Upper lobe of left lung (tissue), 6 donors: ENCODE measurements around the gene GLRX2. TPM values are rescaled to one million over a fixed set of nuclear protein-coding genes. Genes with fewer than 3 reads are reported as not detected.
A peak's percentile ranks its signal among the peaks of the same experiment; 100 is the strongest.

Experiments
- ATAC-seq, 2 donors: fragments of 200-7000 bp; cut with Tn5 transposase; one replicate each; pipeline ENCODE4 v1.9.1; 2022; ENCODE audit warnings: mild to moderate bottlenecking in 2 of 2, moderate library complexity in 2 of 2; ENCODE audit not compliant: low FRiP score in 2 of 2
- DNase-seq, 2 donors: peaks; one replicate each; pipeline ENCODE4 v3.0.0-alpha.2; 2019 to 2020
- H3K27ac ChIP-seq, 4 donors: fragments of 200-600 bp; sonication (generic); one replicate each; pipeline ENCODE4 v1.5.1; 2016 to 2019
- H3K27me3 ChIP-seq, 4 donors: fragments of 200-600 bp; sonication (generic); one replicate each; pipeline ENCODE4 v1.5.1; 2017 to 2019
- H3K36me3 ChIP-seq, 4 donors: fragments of 200-600 bp; sonication (generic); one replicate each; pipeline ENCODE4 v1.5.1; 2016 to 2019
- H3K4me1 ChIP-seq, 4 donors: fragments of 200-600 bp; sonication (generic); one replicate each; pipeline ENCODE4 v1.5.1; 2018 to 2019
- H3K4me3 ChIP-seq, 4 donors: fragments of 200-600 bp; sonication (generic); one replicate each; pipeline ENCODE4 v1.5.1; 2017 to 2019; ENCODE audit warnings: mild to moderate bottlenecking in 2 of 4, moderate library complexity in 1 of 4
- H3K9me3 ChIP-seq, 4 donors: fragments of 200-600 bp; sonication (generic); one replicate each; pipeline ENCODE4 v1.5.1; 2018 to 2019
- EP300 ChIP-seq, 4 donors: sonication (generic); formaldehyde crosslinking; IDR thresholded peaks; one replicate each; pipeline ENCODE4 v1.5.1; 2017; ENCODE audit warnings: antibody characterized with exemption in 4 of 4, control low read depth in 2 of 4
- POLR2A ChIP-seq, 4 donors: fragments of 450-650 bp; IDR thresholded peaks; one replicate each; pipeline ENCODE4 v1.5.1; 2016 to 2017; ENCODE audit warnings: antibody characterized with exemption in 4 of 4, mild to moderate bottlenecking in 2 of 4
- POLR2AphosphoS5 ChIP-seq, 2 donors: sonication (generic); formaldehyde crosslinking; IDR thresholded peaks; one replicate each; pipeline ENCODE4 v1.5.1; 2017; ENCODE audit warnings: antibody characterized with exemption in 2 of 2
- WGBS, 2 donors: methylation state at CpG; one replicate each; pipeline ENCODE4 v1.1.5; 2017 to 2018; 5-methylcytosine and 5-hydroxymethylcytosine counted together
- total RNA-seq, 6 donors: library from RNA; depleted of rRNA in 4 of 6; stranded (reverse); fragments of >200 nt in 4 of 6; gene quantifications; one replicate each; pipeline versions ENCODE4 v1.1.0 to v1.2.1, GENCODE V29; 2016 to 2021
- TF ChIP-seq, protein P1 (sequence below), 6 experiments: fragments of 450-650 bp in 4 of 6; fragments of 200-600 bp in 2 of 6; sonication (generic) in 2 of 6; IDR thresholded peaks; one replicate each; pipeline ENCODE4 v1.5.1; 2016 to 2019; ENCODE audit warnings: antibody characterized with exemption in 6 of 6
- donor health status: DM: no; HTN: no; CAD: no; lungs with moderate emphysema.
- donor health status: DM: no; HTN: yes; CAD: no; lungs with severe emphysema.

GLRX2 gene
- total RNA-seq, 6 donors from 2014 or later: 1.4 to 18.6 (median 6.6) TPM

DNA sequence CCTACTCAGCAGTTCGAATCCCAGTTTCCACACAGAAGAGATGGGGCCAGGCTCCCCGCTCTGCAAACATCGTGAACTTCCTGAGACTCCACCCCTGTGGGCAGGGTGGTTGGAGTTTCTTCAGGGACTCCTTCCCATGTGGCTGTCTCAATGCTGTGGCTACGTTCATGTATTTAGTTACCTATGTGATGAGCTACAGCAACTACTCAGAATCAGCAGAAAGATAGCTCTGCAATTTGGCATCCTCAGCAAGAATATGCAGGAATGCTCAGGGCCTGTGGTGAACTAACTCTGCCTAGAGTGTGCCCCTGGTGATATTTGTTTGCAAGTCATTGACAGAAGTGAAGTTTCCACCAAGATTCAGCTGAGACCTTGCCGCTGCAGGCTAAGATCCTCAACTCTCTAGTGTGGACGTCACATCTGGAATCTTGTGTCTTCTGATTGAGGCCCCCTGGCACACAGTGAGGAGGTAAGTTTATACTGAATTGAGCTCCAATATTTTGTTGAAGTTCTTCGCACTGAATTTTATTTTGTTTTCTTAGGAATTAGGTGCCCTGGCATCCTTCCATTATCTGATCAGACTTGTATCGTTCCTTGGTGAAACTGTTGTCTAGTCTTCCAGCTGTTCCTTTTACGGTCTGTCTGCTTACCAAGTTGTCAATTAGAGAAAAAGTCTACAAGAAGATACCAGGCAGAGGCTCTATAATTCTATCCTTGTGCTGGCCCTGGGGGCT is 8.2 kb upstream of the GLRX2 start:
- ATAC-seq: no peak
- WGBS, 2 donors: 88% methylated on average over 9 of the region's 9 CpGs
- no peak overlapping the region for H3K27ac ChIP-seq
- H3K36me3 ChIP-seq: no peaks in the 10 kb centered on the region
- H3K27me3 ChIP-seq: no peaks in the 10 kb centered on the region
- TF ChIP-seq EP300 (IDR thresholded peaks at IDR 0.05) (no peak), POLR2A (IDR thresholded peaks at IDR 0.05) (no peak), POLR2AphosphoS5 (IDR thresholded peaks at IDR 0.05) (no peak)
- TF ChIP-seq, protein P1, sequence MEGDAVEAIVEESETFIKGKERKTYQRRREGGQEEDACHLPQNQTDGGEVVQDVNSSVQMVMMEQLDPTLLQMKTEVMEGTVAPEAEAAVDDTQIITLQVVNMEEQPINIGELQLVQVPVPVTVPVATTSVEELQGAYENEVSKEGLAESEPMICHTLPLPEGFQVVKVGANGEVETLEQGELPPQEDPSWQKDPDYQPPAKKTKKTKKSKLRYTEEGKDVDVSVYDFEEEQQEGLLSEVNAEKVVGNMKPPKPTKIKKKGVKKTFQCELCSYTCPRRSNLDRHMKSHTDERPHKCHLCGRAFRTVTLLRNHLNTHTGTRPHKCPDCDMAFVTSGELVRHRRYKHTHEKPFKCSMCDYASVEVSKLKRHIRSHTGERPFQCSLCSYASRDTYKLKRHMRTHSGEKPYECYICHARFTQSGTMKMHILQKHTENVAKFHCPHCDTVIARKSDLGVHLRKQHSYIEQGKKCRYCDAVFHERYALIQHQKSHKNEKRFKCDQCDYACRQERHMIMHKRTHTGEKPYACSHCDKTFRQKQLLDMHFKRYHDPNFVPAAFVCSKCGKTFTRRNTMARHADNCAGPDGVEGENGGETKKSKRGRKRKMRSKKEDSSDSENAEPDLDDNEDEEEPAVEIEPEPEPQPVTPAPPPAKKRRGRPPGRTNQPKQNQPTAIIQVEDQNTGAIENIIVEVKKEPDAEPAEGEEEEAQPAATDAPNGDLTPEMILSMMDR (IDR thresholded peaks at IDR 0.05): no peak
- H3K9me3 ChIP-seq: no peaks in the 10 kb centered on the region
- H3K4me1 ChIP-seq: peaks cover 0 to 21% (median 12%) of the 10 kb centered on the region in 4 donors
- no peak for DNase-seq
- no peak overlapping the region for H3K4me3 ChIP-seq

- Histone ChIP-seq H3K4me3 (no peak overlapping the region), H3K9me3 (no peaks in the 10 kb centered on the region), H3K36me3 (no peaks in the 10 kb centered on the region), H3K4me1 (peaks cover 0 to 21% (median 12%) of the 10 kb centered on the region in 4 donors), H3K27ac (peak overlapping the region in 3 of 4 donors; percentile 27 to 74 (median 60)), H3K27me3 (no peaks in the 10 kb centered on the region)
- peak; percentile 79 to 85 for ATAC-seq
- no peak for TF ChIP-seq POLR2A (IDR thresholded peaks at IDR 0.05)
- TF ChIP-seq POLR2AphosphoS5 (IDR thresholded peaks at IDR 0.05): peak; percentile 22 to 49
- WGBS, 2 donors: 26 to 41% methylated on average over 6 of the region's 6 CpGs
- DNase-seq: peak in 1 of 2 donors; percentile 89
Observed at GRCh38 chr1:193111641-193112090, 6.5 kb upstream of the GLRX2 start.

DNA sequence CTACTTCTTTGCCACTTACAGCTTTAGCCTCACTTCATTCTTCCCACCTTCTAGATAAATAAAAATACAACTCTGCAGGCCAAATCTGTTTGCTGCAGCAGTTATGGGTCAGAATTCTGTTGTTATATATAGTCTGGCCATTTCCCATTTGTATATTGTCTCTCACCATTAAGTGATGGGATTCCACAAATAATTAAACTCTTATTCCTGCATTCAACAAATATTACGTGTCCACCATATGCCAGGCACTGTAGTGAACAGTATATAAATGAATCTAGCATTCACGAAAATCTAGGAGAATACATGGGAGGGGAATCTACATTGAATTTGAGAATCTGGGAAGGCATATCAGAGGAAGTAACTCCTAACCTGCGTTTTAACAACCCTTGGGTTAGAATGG is 5.7 kb upstream of the GLRX2 start:
- H3K9me3 ChIP-seq: no peaks in the 10 kb centered on the region
- WGBS, 2 donors: 87 to 88% methylated on average over 3 of the region's 3 CpGs
- ATAC-seq (no peak), DNase-seq (no peak)
- TF ChIP-seq POLR2AphosphoS5 (IDR thresholded peaks at IDR 0.05): no peak
- TF ChIP-seq, protein P1 (IDR thresholded peaks at IDR 0.05): no peak
- TF ChIP-seq EP300 (IDR thresholded peaks at IDR 0.05): no peak
- no peak for TF ChIP-seq POLR2A (IDR thresholded peaks at IDR 0.05)
- H3K4me1 ChIP-seq: peaks cover 0 to 18% (median 12%) of the 10 kb centered on the region in 4 donors
- H3K27me3 ChIP-seq: no peaks in the 10 kb centered on the region
- peak overlapping the region in 3 of 4 donors; percentile 27 to 74 (median 60) for H3K27ac ChIP-seq
- H3K36me3 ChIP-seq: no peaks in the 10 kb centered on the region
- H3K4me3 ChIP-seq: no peak overlapping the region

- Histone ChIP-seq H3K4me1 (peaks cover 4 to 15% (median 10%) of the 10 kb centered on the region in 4 donors), H3K27me3 (no peaks in the 10 kb centered on the region), H3K9me3 (no peaks in the 10 kb centered on the region), H3K4me3 (no peak overlapping the region), H3K27ac (no peak overlapping the region), H3K36me3 (no peaks in the 10 kb centered on the region)
- TF ChIP-seq, protein P1 (IDR thresholded peaks at IDR 0.05): no peak
- TF ChIP-seq POLR2AphosphoS5 (IDR thresholded peaks at IDR 0.05) (no peak), POLR2A (IDR thresholded peaks at IDR 0.05) (no peak), EP300 (IDR thresholded peaks at IDR 0.05) (no peak)
- ATAC-seq (no peak), DNase-seq (no peak)
- WGBS, 2 donors: 88 to 95% methylated on average over 1 of the region's 1 CpG
Observed at GRCh38 chr1:193110246-193110645, 5.0 kb upstream of the GLRX2 start.

DNA sequence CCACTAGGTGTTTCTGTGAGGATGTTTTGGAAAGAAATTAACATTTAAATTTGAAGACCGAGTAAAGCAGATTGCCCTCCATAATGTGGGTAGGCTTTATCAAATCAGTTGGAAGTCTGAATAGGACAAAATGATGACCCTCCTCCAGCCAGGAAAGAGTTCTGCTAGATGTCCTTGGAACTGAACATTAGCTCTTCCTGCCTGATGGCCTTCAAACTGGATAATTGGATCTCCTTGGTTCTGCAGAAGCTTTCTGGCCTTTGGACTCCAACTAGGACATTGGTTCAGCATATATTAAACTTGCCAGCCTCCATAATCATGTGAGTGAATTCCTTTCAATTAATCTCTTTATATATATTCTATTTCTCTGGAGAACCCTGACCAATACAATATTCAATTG is 4.4 kb upstream of the GLRX2 start:
- Histone ChIP-seq H3K4me1 (peaks cover 4 to 15% (median 10%) of the 10 kb centered on the region in 4 donors), H3K4me3 (no peak overlapping the region), H3K27me3 (no peaks in the 10 kb centered on the region), H3K9me3 (no peaks in the 10 kb centered on the region), H3K36me3 (no peaks in the 10 kb centered on the region), H3K27ac (no peak overlapping the region)
- DNase-seq: no peak
- 92 to 100% methylated on average over 1 of the region's 1 CpG for WGBS, 2 donors
- no peak for ATAC-seq
- TF ChIP-seq POLR2AphosphoS5 (IDR thresholded peaks at IDR 0.05) (no peak), EP300 (IDR thresholded peaks at IDR 0.05) (no peak), POLR2A (IDR thresholded peaks at IDR 0.05) (no peak)
- TF ChIP-seq, protein P1 (IDR thresholded peaks at IDR 0.05): no peak
